HepG2 (cell line): ENCODE data around the gene CHCT1. TPM values are rescaled to one million over a fixed set of nuclear protein-coding genes. Genes with fewer than 3 reads are reported as not detected.

ENCODE experiments used
- ATAC-seq: fragments of 200-7000 bp; cut with Tn5 transposase; 3 replicates; pipeline ENCODE4 v1.9.1; 2020; ENCODE audit warnings: mild to moderate bottlenecking, moderate library complexity
- BruUV-seq: library from RNA; stranded (reverse); fragments of 400-500 nt; replicated peaks from 2 replicates; lab custom pipeline; 2021; lab: Mats Ljungman, UMichigan
- CTCF ChIA-PET: fragments of 300-600 bp; formaldehyde crosslinking; extraction: SDS; loops from one replicate; lab custom pipeline; 2021; ENCODE audit warnings: low total read pairs, inconsistent platforms, low intra/inter-chr PET ratio; lab: Yijun Ruan, JAX
- POLR2A ChIA-PET: fragments of 350-600 bp; sonication (Branson Sonifier 250); formaldehyde crosslinking; loops from one replicate; lab custom pipeline; 2020; ENCODE audit warnings: antibody characterized with exemption, inconsistent platforms; lab: Yijun Ruan, JAX
- DNase-seq: peaks from one replicate; pipeline ENCODE4 v3.0.0-alpha.2; 2015; ENCODE audit warnings: low spot score
- FAIRE-seq: peaks from 3 replicates; lab custom pipeline; 2011; peaks lifted over from hg19 to GRCh38; lab: Jason Lieb, UNC
- H2AFZ ChIP-seq: one replicate; pipeline ENCODE4 v1.6.1; 2011; ENCODE audit warnings: low read length, inconsistent platforms
- H3K27ac ChIP-seq: fragments of 300-600 bp; 3 replicates; pipeline ENCODE4 v1.8.0; 2011; ENCODE audit warnings: mixed run types, mild to moderate bottlenecking, mixed read lengths, low read length, inconsistent platforms; ENCODE audit not compliant: insufficient read depth; ENCODE audit errors: extremely low read length
- H3K27me3 ChIP-seq, 2 experiments: fragments of 200-600 bp in 1 of 2; 2 replicates in 1 of 2; 3 replicates in 1 of 2; pipeline versions ENCODE4 v1.6.0 to v1.8.0; 2011; ENCODE audit warnings: low read length in 2 of 2, mild to moderate bottlenecking in 2 of 2, moderate library complexity in 2 of 2, inconsistent platforms in 1 of 2; ENCODE audit not compliant: insufficient read depth in 2 of 2, control insufficient read depth in 1 of 2
- H3K36me3 ChIP-seq, 2 experiments: fragments of 200-600 bp in 1 of 2; replicated peaks in 1 of 2; 2 replicates in 1 of 2; 3 replicates in 1 of 2; pipeline versions ENCODE4 v1.5.1 to v1.8.0; 2011; ENCODE audit warnings: low read length in 2 of 2, inconsistent platforms in 1 of 2; ENCODE audit not compliant: insufficient read depth in 2 of 2, control insufficient read depth in 1 of 2
- H3K4me1 ChIP-seq: 2 replicates; pipeline ENCODE4 v1.5.1; 2012; ENCODE audit warnings: low read length, inconsistent platforms; ENCODE audit not compliant: insufficient read depth
- H3K4me2 ChIP-seq: 2 replicates; pipeline ENCODE4 v1.6.0; 2011; ENCODE audit warnings: low read depth, low read length, inconsistent platforms
- H3K4me3 ChIP-seq, 3 experiments: fragments of 200-600 bp in 1 of 3; sonication (generic), shearing (Covaris generic) in 1 of 3; replicated peaks in 1 of 3; 2 replicates each; pipeline ENCODE4 v1.5.1; 2011 to 2016; ENCODE audit warnings: low read length in 3 of 3, inconsistent platforms in 2 of 3, low read depth in 2 of 3, mild to moderate bottlenecking in 2 of 3, control low read depth in 1 of 3, mixed read lengths in 1 of 3; ENCODE audit not compliant: insufficient read depth in 1 of 3
- H3K79me2 ChIP-seq: one replicate; pipeline ENCODE4 v1.6.1; 2011; ENCODE audit warnings: low read length, inconsistent platforms; ENCODE audit not compliant: insufficient read depth
- H3K9ac ChIP-seq: 2 replicates; pipeline ENCODE4 v1.6.0; 2011; ENCODE audit warnings: mild to moderate bottlenecking, low read depth, low read length, inconsistent platforms; ENCODE audit not compliant: insufficient read depth
- H3K9me3 ChIP-seq: 2 replicates; pipeline ENCODE4 v1.5.1; 2012; ENCODE audit warnings: mild to moderate bottlenecking, low read length
- H4K20me1 ChIP-seq: 2 replicates; pipeline ENCODE4 v1.6.0; 2011; ENCODE audit warnings: inconsistent platforms, mild to moderate bottlenecking, low read length, moderate library complexity; ENCODE audit not compliant: insufficient read depth
- CAMTA2 ChIP-seq: sonication (generic); formaldehyde crosslinking; IDR thresholded peaks from 2 replicates; pipeline ENCODE4 v1.4.0; 2020; ENCODE audit warnings: mild to moderate bottlenecking, missing genetic modification reagents, borderline replicate concordance
- EED ChIP-seq: sonication (generic); formaldehyde crosslinking; IDR thresholded peaks from 2 replicates; pipeline ENCODE4 v1.5.0; 2020; ENCODE audit warnings: mild to moderate bottlenecking, missing genetic modification reagents
- FIP1L1 ChIP-seq: fragments of 200-400 bp; formaldehyde crosslinking; IDR thresholded peaks from 2 replicates; pipeline ENCODE4 v1.6.1; 2018; ENCODE audit warnings: low read depth, mild to moderate bottlenecking, low read length, moderate library complexity, borderline replicate concordance; ENCODE audit not compliant: insufficient read depth
- GTF3A ChIP-seq: sonication (generic); formaldehyde crosslinking; conservative IDR thresholded peaks from 2 replicates; pipeline ENCODE4 v1.4.0; 2020; ENCODE audit warnings: mild to moderate bottlenecking, missing genetic modification reagents
- HOXD1 ChIP-seq: sonication (generic); formaldehyde crosslinking; IDR thresholded peaks from 2 replicates; pipeline ENCODE4 v1.5.0; 2020; ENCODE audit warnings: missing genetic modification reagents
- MEIS2 ChIP-seq: sonication (generic); formaldehyde crosslinking; IDR thresholded peaks from 2 replicates; pipeline ENCODE4 v1.9.0; 2021; ENCODE audit warnings: mild to moderate bottlenecking, missing genetic modification reagents
- MXD4 ChIP-seq: IDR thresholded peaks from 2 replicates; pipeline ENCODE4 v1.6.1; 2016; ENCODE audit warnings: mild to moderate bottlenecking, missing biosample characterization, missing genetic modification reagents
- NFE2L2 ChIP-seq: fragments of 150-350 bp; IDR thresholded peaks from 2 replicates; pipeline ENCODE4 v1.6.1; 2014; ENCODE audit warnings: low read length
- NR2F6 ChIP-seq, 2 experiments: IDR thresholded peaks; 2 replicates each; pipeline ENCODE4 v1.6.1; 2016; ENCODE audit warnings: antibody characterized with exemption in 1 of 2, mild to moderate bottlenecking in 1 of 2
- RBM39 ChIP-seq: fragments of 200-400 bp; formaldehyde crosslinking; IDR thresholded peaks from one replicate; pipeline ENCODE4 v1.6.1; 2018; ENCODE audit warnings: antibody characterized with exemption, mild to moderate bottlenecking, low read depth, low read length; ENCODE audit not compliant: poor library complexity, severe bottlenecking
- RNF219 ChIP-seq: sonication (generic); formaldehyde crosslinking; IDR thresholded peaks from 2 replicates; pipeline ENCODE4 v1.5.0; 2020; ENCODE audit warnings: mild to moderate bottlenecking, missing genetic modification reagents
- ZFY ChIP-seq: sonication (generic); formaldehyde crosslinking; IDR thresholded peaks from 2 replicates; pipeline ENCODE4 v1.4.0; 2020; ENCODE audit warnings: missing genetic modification reagents
- ZHX1 ChIP-seq: sonication (generic); formaldehyde crosslinking; IDR thresholded peaks from 2 replicates; pipeline ENCODE4 v1.8.1; 2022; ENCODE audit warnings: low read depth, mild to moderate bottlenecking, missing genetic modification reagents
- ZNF20 ChIP-seq: sonication (generic); formaldehyde crosslinking; IDR thresholded peaks from 2 replicates; pipeline ENCODE4 v1.4.0; 2020; ENCODE audit warnings: mild to moderate bottlenecking, moderate library complexity, missing genetic modification reagents
- ZNF782 ChIP-seq: sonication (generic); formaldehyde crosslinking; IDR thresholded peaks from 2 replicates; pipeline ENCODE4 v1.4.0; 2020; ENCODE audit warnings: missing genetic modification reagents, mild to moderate bottlenecking, borderline replicate concordance
- WGBS: methylation state at CpG from one replicate; pipeline ENCODE4 v1.1.6; 2017; ENCODE audit warnings: low lambda C conversion rate; 5-methylcytosine and 5-hydroxymethylcytosine counted together
- in situ Hi-C: cut with HindIII; loops from 2 replicates; pipeline ENCODE4 v1.10.0; 2017; ENCODE audit warnings: low pct_unique_long_range_greater_than_20kb; ENCODE audit not compliant: extremely low pct_ligation_motif_present
- intact Hi-C: fragments of 100-400 bp; cut with micrococcal nuclease; formaldehyde crosslinking; loops from one replicate; pipeline ENCODE4 v1.10.0; 2022; ENCODE audit not compliant: unreplicated experiment
- polyA plus RNA-seq, 8 experiments: library from polyadenylated mRNA; depleted of rRNA in 3 of 8; stranded (reverse) in 7 of 8; unstranded in 1 of 8; fragments of >200 nt; fragmentation: Illumina TruSeq in 4 of 8; extraction: Trizol in 4 of 8; gene quantifications; 2 replicates each; pipeline versions ENCODE4 v1.2.1 to v1.2.3, GENCODE V29; 2011 to 2016; ENCODE audit warnings: low read depth in 4 of 8, missing spikeins in 1 of 8, mixed read lengths in 1 of 8; ENCODE audit not compliant: insufficient read depth in 1 of 8
- total RNA-seq, 5 experiments: library from RNA; depleted of rRNA; stranded (reverse); fragments of >200 nt; fragmentation: Illumina TruSeq; extraction: Trizol; gene quantifications; 2 replicates each; pipeline ENCODE4 v1.2.3, GENCODE V29; 2016; ENCODE audit warnings: low read depth in 1 of 5

Gene CHCT1
- total and polyA plus RNA-seq, 2 of the 13 experiments (the other 11 are each of a cell fraction or from before 2014, with no cell fraction given), result not detected

- Histone ChIP-seq H3K4me3 (no peak overlapping the region), H3K4me1 (peaks cover 13% of the 10 kb centered on the region; the same call in 1 of the 2 replicates), H3K79me2 (no peaks in the 10 kb centered on the region), H3K4me2 (no peak overlapping the region), H3K36me3 (no peaks in the 10 kb centered on the region), H3K9me3 (no peaks in the 10 kb centered on the region), H3K27me3 (peaks cover 0 to 3% of the 10 kb centered on the region in 2 experiments; a peak in 2 of 5 replicates)
- intact Hi-C loops (no loop called here), in situ Hi-C loops (no loop called here)
- CTCF ChIA-PET, result no interaction called here
- POLR2A ChIA-PET, result interaction anchor here (1.4 kb wide), 1 partner anchor 21 kb away, joined by 4 read pairs; the partner anchor contains the start of gene USP32
- ATAC-seq (no peak), FAIRE-seq (no peak), DNase-seq (no peak)
- 2% methylated on average over 3 of the region's 3 CpGs for WGBS
- TF ChIP-seq CAMTA2 (CRISPR knock-in tag), result no peak
- TF ChIP-seq, all 625 proteins: peak for 0
- no peak overlapping the region for H2AFZ ChIP-seq
- no peak overlapping the region for H3K9ac ChIP-seq
- no TSS peak for BruUV-seq
- no peak overlapping the region for H3K27ac ChIP-seq
- no peaks in the 10 kb centered on the region for H4K20me1 ChIP-seq
These were observed 9.6 kb upstream of the CHCT1 start for GRCh38 chr17:60412701-60413100.

GRCh38 chr17:60415146-60415545 is 7.1 kb upstream of the CHCT1 start:
- POLR2A ChIA-PET, result no interaction called here
- peaks cover 0 to 3% of the 10 kb centered on the region in 2 experiments; a peak in 2 of 5 replicates for H3K27me3 ChIP-seq
- H3K9ac ChIP-seq, result no peak overlapping the region
- no peaks in the 10 kb centered on the region for H3K79me2 ChIP-seq
- DNase-seq (no peak), ATAC-seq (no peak), FAIRE-seq (no peak)
- no peak overlapping the region for H3K27ac ChIP-seq
- H3K4me1 ChIP-seq, result no peaks in the 10 kb centered on the region
- H3K4me2 ChIP-seq, result no peak overlapping the region
- BruUV-seq, result no TSS peak
- H3K36me3 ChIP-seq, result no peaks in the 10 kb centered on the region
- no peak overlapping the region for H2AFZ ChIP-seq
- in situ Hi-C loops, result no loop called here
- no peak overlapping the region for H3K4me3 ChIP-seq
- TF ChIP-seq MEIS2 (CRISPR knock-in tag), result no peak
- no peak for TF ChIP-seq FIP1L1
- TF ChIP-seq ZNF782 (CRISPR knock-in tag), result no peak
- TF ChIP-seq NR2F6 (IDR thresholded peaks at IDR 0.05), result no peak
- TF ChIP-seq NR2F6 (CRISPR knock-in tag; IDR thresholded peaks at IDR 0.05), result no peak
- TF ChIP-seq MXD4 (CRISPR knock-in tag), result no peak
- no peak for TF ChIP-seq RBM39
- no peak for TF ChIP-seq ZFY
- no peak for TF ChIP-seq ZNF20
- TF ChIP-seq EED (CRISPR knock-in tag), result no peak
- no peak for TF ChIP-seq HOXD1 (CRISPR knock-in tag)
- TF ChIP-seq NFE2L2, result no peak
- no peak for TF ChIP-seq ZHX1 (CRISPR knock-in tag)
- TF ChIP-seq RNF219 (CRISPR knock-in tag), result no peak
- no peak for TF ChIP-seq GTF3A (CRISPR knock-in tag)
- TF ChIP-seq, all 625 proteins: peak for 0
- intact Hi-C loops, result no loop called here
- CTCF ChIA-PET, result no interaction called here
- Histone ChIP-seq H4K20me1 (no peaks in the 10 kb centered on the region), H3K9me3 (no peaks in the 10 kb centered on the region)
- 0% methylated on average over 1 of the region's 1 CpG for WGBS
